Cerebellar nuclear complex (tissue), 1 donor: ENCODE measurements around the gene ZNF777.

Experiments
- DNase-seq, 2 experiments: peaks; one replicate each; lab custom pipeline; 2025; lab: John Stamatoyannopoulos, UW

ZNF777 gene

DNA sequence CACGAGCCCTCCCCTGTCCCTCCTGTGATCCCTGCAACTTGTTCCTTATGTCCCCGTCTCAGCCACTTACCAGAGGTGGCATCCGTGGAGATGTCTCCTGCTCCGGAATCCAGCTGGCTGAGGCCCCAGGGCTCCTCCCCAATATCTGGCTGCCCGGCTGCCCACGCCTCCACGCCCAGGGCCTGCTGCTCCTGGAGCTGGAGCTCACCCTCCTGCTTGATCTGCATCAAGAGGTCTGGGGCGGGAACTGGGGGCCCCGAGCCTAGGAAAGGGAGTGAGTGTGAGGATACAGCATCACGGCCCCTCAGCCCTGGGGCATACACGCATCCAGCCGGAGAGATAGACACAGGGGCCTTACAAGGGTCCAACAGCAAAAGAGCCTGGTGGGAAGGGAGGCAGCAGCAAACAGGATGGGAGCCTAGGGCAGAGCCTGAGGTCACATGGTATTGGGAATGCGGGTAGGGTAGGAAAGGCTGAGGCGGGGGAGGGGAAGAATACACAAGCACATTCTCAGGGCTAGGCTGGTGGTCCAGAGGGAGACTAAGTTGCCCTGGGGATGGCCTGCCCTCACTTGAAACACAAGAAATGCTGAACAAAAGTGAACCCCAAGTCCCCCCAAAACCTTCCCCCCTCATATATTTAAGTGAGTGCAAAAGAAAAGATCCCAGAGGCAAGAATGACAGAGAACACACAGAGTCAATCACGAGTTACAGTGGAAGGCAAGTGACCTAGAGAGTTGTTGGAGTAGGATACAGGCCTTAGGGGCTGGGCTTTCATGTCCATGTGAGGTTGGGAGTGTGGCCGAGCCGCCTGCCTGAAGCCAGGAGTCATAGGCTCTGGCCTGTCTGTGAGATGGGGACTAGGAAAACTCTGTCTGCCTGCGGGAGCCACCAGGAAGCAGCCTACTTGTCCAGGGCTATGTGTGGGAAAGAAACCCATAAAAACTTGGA, 16.9 kb upstream of the ZNF777 start:
- DNase-seq, result no peak

DNA sequence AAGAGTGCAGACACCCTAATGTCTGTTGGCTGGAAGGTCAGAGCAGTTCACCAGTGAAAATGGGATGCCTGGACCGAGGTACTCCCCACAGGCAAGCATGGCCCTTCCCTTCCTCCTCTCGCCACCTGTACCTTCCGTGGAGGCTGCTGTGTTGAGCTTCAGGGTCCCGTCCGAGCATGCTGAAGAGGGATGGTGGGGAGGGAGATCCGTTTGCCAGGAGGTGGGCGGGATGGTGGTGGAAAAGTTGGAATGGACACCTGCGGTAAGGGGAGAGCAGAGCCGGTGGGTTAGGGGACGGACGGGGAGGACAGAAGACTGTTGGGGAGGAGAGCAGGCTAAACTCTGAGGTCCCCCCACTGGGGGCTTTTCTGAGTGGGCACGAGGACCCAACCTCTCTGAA, 15.9 kb upstream of the ZNF777 start:
- DNase-seq, result no peak

DNA sequence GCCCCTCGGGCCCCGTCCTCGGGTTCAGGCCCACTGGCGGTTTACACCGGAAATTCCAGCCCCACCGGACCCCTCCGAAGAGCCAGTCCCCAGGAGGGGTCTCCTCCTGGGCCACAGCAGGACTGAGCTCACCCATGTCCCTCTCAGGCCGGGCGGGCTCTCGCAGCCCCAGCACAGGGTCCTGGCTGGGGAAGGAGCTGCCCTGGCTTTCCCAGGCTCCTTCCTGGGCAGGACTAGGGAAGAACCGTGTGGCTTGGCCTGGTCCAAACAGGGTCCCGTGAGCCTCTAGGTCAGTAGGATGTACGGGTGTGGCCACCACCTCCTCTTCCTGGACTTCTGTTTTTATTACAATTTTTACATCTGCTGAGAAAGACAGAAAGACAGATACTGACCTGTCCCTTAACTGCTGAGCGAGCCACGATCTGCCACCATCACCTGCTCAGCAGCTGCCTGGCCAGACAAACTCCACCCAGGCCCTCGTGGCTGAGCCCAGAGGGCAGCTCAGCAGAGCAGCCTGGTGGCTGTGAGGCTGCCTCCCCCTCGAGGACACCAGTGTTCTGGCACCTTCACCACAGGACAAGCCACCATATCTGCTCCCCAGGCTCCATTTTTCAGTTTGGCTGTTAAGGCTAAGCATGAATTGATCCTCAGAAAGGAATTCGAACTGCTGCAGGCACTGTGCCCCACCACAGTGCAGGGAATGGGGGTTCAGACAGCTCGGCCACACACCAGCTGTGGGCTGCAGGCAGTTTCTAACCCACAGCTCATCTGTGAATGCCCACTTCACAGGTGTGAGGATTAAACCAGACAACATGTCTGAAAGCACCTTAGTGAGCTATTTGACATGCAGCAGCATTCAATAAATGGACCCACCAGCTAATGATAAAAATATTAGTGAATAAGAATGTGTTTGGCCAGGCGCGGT, 14.5 kb upstream of the ZNF777 start:
- DNase-seq, result no peak

DNA sequence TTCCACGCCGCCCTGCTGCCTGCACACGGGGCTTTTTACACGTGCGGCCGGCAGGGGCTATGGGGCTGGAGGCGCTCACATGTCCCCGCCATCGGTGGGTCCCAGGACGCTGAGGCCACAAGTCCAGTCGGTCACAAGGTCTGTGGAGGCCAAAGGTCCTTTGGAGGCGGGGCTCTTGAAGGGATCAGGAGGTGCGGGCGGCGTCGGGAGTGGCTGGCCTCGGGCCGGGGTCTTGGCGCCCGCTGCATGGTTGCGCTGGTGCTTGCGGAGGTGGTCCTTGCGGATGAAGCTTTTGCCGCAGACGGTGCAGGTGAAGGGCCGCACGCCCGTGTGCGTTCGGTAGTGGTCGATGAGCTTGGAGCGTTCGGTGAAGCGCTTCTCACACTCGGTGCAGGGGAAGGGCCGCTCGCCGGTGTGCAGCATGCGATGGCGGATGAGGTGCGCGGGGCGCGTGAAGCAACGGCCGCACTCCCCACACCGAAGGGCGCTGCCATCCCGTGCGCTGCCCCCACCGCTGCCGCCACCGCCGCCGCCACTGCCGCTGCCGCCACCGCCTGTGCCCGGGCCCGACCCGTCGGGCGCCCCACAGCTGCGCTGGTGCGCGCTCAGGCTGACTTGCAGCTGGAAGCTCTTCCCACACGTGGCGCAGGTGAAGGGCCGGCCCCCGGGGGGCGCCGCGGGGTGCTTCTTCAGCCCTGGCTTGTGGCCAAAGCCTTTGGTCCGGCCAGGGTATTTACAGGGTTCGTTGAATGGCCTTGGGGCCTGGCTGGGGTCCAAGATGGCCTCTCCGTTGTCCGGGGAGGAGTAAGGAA, 13.7 kb upstream of the ZNF777 start:
- no peak for DNase-seq

DNA sequence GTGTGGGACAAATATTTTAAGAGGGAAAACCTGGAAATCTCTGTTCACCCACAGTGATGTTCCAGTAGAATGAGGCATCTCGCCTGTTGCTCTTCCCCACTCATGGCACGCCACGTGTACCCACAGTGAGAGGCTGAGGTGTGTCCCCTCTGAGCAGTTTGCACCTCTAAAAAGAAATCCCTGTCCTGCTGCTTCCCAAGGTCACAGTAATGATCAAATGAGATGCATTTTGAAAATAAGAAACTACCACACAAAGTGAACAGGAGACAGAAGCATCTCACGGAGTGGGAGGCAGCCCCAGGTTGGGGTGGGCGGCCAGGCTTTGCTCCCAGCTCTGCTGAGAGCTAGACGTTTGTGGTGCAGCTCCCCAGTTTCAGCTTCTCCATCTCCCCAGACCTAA, 12.4 kb upstream of the ZNF777 start:
- DNase-seq, result no peak

DNA sequence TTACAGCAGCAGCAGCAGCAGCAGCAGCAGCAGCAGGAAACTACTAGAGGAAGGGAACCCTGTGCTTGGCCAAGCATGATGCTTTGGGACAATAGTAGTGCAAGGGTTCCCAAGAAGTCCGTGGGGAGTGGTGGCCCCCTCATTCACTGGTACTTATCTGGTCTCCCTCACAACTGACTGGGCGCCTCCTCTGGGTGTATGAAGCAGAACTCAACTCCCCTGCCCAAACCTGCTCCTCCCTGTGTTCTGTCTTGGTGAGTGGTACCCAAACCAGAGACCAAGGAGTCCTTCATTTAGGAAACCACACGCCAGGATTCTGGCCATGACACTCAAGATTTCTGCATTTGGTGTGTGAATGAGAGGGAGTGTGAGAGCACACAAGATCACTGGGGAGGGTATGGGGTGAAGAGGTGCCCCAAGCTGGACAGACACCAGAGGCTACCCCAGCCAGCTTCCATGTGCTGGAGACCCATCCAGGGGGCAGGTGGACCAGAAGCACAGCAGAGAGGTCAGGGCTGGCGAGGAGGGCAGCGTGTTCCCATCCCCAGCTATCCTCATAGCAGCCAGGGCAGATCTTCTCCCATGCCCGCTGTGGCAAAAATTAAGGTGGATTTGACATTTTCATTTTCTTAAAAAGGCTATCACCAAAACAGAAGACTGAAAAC, 10.6 kb upstream of the ZNF777 start:
- no peak for DNase-seq

DNA sequence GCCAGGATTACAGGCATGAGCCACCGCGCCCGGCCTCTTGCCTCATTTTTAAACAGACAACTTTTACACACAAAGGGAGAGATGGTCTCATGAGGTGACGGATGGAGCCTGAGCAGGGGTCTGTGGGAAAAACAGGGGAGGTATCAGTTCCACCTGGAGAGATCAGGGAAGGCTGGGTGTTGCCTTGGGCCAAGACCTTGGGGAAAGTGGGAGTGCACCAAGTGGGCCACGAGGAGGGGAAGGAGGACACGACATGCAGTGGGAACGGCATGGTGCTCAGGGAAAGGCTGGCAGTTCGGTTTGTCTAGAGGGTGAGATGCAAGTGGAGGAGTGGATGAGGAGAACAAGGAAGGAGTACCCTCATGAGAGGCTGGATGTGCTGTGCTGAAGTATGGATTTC, 8.9 kb upstream of the ZNF777 start:
- DNase-seq, result no peak

DNA sequence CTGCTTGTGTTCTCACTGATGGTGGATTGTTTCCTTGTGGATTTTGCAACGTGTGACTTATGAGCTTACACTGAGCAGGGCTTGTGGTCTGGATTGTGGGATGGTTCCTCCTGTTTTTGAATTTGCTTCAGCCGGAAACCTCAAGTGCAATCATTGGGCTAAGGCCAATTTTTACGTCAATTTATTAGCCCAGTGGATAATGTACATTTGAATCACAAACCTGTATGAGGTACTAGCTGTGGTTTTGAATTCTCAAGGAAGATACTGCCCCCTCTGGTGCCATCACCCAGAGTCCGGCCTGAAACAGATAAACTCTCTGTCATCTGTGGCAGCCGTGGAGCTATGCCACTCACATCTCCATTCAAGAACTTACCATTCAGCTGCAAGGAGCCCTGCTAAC, 7.3 kb upstream of the ZNF777 start:
- DNase-seq, result no peak

DNA sequence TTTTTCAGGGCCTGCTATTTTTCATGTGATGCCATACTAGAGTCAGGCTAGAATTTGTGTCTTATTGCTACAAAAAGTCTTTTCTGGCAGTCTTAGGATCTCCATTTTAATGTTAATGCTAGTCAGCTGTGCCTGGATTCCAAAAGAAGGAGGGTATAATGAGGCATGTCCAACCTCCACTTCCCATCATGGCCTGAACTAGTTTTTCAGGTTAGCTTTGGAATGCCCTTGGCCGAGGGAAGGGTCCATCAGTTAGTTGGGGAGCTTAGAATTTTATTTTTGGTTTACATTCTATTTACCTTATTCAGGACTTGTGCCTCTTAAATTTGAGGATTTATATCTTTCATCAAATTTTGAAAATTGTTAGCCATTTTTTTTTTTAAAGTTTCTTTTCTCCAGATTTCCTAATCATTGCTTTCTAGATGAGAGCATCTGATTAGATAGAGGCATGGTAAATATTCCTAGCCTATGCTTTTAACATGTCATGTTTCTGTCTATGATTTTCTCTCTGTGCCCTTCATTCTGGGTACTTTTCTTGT, 6.5 kb upstream of the ZNF777 start:
- no peak for DNase-seq

DNA sequence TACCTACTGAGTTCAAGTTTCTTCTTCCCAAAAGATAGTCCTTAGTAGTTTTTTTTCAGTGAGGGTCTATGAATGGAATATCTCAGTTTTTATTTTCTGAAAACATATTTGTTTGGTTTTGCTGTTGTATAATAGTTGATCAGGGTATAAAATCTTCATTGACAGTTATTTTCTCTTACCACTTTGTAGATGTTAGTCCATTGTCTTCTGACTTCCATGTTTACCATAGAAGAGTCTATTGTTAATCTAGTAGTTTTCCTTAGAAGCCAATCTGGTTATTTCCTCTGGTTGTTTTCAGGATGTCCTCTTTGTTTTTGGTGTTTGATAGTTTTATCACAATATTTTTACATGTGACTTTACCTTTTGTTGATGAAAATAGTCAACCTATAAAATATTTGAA, 5.5 kb upstream of the ZNF777 start:
- DNase-seq, result no peak

DNA sequence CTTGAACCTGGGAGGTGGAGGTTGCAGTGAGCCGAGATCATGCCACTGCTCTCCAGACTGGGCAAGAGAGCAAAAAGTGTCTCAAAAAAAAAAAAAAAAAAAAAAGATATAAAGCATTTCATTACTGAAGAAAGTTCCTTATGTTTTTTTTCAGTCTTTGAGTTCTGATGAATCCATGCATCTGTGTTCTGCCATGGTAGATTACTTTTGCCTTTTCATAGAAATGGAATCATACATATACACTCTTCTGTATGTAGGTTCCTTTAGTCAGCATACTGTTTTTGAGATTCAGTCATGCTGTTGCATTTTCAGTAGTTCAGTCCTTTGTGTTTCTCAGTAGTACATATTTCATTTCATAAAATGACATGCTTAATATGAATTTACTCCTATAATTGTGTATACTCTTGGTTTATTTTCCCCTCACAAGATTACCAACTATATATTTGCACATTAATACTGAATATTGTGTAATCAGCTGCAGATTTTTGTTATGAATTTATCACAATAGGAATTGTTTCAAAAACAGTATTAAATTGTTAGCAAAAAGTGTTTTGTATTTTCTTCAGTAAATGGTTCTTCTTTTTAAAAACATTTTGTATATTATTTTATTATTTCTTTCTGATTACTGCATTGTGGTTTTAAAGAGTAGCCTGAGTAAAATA, 2.8 kb upstream of the ZNF777 start:
- DNase-seq, result no peak

DNA sequence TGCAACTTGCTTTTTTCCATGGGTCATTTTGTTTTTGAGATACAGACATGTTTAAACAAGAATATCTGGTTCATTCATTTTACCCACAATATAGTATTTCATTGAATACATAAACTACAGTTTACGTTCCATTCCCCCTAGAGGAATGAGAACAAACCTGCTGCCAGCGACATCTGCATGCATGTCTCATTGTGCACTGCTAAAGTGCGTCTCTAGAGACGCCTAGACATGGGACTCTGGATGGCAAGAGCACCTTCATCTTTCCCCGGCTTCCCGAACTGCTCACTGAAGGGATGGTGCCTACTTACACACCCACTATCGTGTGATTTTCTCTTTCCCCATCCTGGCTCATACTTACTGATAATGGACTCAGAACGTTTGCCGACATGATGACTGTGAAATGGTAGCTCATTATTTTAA, 1.2 kb upstream of the ZNF777 start:
- DNase-seq, result no peak

DNA sequence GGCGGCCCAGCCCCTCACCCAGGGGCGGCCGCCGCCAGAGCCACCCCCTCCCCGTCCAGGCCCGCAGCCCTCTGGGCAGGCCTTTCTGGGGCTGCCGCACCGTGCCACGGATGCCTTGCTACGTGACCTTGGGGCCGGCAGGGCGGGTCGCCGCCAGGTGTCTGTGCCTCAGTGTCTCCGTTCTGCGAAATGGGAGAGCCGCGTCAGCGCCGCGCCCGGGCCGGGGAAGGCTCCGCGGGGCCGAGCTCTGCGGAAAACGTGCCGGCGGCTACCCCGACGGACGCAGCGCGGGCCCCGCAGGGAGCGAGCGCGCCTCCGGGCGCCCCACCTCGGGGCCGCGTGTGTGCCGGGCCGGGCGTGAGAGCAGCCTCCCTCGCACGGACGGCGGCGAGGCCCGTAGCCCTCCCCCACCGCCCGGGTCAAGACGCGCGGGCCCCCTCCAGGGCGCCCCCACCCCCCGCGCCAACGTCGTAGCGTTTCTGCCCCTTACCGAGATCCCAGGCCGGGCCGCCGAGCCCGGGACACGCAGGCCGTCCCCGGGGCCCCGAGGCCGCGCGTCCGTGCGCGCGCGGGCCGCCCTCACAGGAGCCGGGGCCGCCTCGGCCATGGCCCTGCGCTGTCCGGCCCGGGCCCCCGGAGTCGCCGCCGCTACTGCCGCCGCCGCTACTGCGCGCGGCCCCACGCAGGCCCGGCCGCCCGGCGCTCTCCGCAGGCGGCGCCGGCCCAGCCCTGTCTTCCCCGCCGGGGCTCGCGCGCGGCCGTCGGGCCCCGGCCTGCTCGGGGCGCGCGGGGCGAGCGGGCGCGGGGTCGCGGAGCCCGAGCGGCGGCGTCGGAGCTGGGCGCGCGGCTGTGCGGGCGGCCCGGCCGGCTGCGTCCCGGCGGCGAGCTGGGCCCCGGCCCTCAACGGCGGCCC, 1.1 kb downstream of the ZNF777 start:
- DNase-seq, result no peak

DNA sequence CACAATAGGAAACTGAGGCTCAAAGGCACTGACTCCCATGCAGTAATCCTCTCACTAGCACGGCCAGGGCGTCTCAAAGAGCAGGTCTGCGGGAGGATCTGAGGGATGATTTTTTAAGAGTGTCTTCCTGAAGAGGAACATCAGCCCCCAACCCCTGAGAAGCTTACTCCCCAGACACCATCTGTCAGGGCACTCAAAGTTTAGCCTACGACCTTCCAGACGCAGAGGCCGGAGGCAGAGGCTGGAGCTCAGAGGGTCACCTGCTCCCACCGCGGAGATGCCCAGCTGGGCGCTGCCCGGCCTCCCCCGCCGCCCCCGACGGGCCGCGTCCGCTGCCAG, 1.7 kb downstream of the ZNF777 start:
- no peak for DNase-seq

DNA sequence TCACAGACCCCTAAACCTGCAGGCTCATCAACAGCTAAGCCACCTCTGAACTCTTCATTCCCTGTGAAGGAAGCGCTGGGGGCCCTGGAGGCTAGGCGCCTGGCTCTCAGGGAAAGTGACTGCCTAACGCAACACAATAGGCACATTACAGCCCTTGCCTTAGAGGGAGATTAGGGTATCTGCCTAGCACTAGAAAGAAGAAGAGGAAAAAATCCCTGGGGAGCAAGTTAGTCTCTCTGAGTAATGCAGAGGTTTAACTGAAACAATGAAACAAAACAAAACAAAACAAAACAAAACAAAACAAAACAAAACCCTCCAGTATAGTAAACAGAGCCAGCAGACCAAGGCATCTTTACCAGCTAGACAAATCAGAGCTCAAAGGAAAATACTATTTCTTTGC, 2.6 kb downstream of the ZNF777 start:
- no peak for DNase-seq

DNA sequence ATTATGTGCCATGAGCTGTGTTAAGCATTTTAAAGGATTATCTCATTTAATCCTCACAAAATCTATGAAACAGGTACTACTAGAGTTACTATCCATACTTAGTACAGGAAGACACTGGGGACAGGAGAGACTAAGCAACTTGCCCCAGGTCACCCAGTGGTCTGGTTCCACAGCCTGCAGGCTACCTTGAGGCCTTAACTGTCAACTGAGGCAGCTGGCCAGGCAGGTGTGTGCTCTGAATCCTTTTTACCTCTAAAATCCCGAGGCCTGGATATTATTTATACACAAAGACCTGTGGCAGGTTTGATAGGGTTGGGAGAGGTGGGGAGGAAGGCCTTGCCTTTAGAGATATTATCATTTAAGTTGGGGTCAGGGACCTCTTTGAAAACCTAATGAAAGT, 3.1 kb downstream of the ZNF777 start:
- DNase-seq, result no peak

DNA sequence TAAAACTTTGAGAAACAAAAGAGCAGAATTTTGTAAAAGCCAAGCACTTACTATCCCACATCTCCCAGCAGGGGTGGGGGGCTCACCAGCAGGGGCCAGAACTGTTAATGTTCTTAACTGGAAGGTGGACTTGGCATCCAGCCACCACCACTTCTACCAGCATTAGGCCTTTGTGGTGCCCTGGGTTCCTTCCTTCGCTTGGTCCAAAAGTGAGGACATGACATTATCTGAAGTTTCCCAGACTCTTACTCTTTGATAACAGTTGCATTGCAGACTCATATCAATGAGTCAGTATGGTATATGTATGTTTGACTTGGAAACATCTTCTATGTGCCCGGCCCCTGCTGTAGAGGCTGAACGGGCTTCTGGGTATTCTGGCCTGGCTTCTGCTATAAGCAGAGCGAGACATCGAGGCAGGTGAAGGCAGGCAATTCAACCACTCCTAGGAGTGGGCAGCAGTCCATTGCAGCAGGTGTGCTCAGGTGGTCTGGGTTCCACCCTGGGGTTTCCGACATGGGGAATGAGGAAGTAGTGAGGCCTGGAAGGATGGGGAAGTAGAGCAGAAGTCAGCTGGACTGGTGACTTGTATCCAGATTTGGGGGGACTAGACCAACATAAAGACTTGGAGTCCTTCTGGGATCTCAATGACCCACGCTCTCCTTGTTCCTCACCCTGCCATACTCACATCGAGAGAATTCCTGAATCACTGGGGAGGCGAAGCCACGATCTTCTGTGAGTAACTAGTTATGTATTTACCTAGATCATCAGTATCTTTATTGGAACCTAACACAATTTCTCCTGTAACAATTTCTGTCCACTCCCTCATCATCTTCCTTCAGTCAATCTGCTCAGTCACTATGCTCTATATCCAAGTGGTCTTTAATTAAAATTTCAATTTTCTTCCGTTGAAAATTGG, 4.1 kb downstream of the ZNF777 start:
- no peak for DNase-seq

DNA sequence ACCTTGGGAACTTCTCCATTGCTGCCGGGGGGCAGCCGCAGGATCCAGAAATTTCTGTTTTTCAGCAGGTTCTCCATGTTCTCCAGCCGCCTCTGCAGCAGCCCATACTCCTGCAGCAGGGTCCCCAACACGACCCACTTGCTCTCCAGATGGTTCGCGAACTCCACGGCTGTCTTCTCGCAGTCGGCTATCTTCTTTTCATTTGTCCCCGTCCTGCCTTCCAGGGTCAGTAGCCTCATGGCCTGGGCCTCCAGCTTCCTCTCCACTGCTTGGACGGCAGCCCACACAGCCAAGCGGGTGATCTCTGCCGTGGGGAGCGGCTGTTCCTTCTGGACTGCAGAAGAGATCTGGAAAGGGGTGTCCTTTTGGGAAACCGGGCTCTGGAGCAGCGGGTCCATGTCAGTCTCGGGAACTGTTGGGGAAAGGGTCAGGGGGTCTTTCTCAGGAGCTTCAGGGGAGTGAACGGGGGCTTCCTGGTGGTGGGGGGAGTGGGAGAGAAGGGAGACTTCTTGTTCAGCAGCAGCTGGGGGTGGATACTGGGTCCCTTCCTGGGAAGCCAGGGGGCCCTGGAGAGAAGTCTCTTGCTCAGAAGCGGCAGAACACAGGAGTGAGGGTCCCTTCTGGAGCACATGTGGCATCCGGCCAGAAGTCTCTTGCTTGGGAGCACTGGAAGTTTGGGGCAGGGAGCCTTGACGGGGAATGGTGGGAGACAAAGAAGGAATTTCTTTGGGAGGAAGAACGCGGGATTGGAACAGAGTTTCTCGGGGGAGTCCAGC, 5.5 kb downstream of the ZNF777 start:
- no peak for DNase-seq
